Lower leg skin (tissue), 4 donors: ENCODE measurements around the gene LRRC53. TPM values are rescaled to one million over a fixed set of nuclear protein-coding genes. Genes with fewer than 3 reads are reported as not detected.

Source experiments
- DNase-seq, 2 donors: peaks; one replicate each; pipeline ENCODE4 v3.0.0-alpha.2; 2019; ENCODE audit warnings: low spot score in 2 of 2
- H3K4me3 ChIP-seq: fragments of 200-600 bp; sonication (generic); 2 replicates; pipeline ENCODE4 v1.5.1; 2017; ENCODE audit warnings: mild to moderate bottlenecking, low read depth; ENCODE audit not compliant: poor library complexity, severe bottlenecking
- CTCF ChIP-seq, 3 donors: fragments of 450-650 bp; IDR thresholded peaks; one replicate each; pipeline ENCODE4 v1.5.1; 2016; ENCODE audit warnings: antibody characterized with exemption in 3 of 3, mild to moderate bottlenecking in 3 of 3, moderate library complexity in 2 of 3
- POLR2A ChIP-seq, 2 donors: fragments of 450-650 bp; IDR thresholded peaks; one replicate each; pipeline ENCODE4 v1.6.1; 2016 to 2017; ENCODE audit warnings: antibody characterized with exemption in 2 of 2, mild to moderate bottlenecking in 1 of 2, moderate library complexity in 1 of 2
- whole genome bisulfite sequencing, 2 donors: methylation state at CpG; one replicate each; pipeline ENCODE4 v1.1.5; 2018; 5-methylcytosine and 5-hydroxymethylcytosine counted together
- intact Hi-C: fragments of 100-400 bp; cut with DNase I; formaldehyde crosslinking; loops from one replicate; pipeline ENCODE4 v1.15.0; 2023; ENCODE audit warnings: low total_unique reads
- total RNA-seq, 4 donors: library from RNA; depleted of rRNA; stranded (reverse); fragments of >200 nt; gene quantifications; one replicate each; pipeline ENCODE4 v1.1.0, GENCODE V29; 2016

The LRRC53 gene
- not detected for total RNA-seq

GRCh38 chr1:74512170-74512915 lies at the start of gene LRRC53:
Gene LRRC53, minus strand, starts transcription at chr1:74512611. Its CDS starts 29,262 bp downstream, at chr1:74483349.
- intact Hi-C loops = no loop called here
- TF ChIP-seq POLR2A (IDR thresholded peaks at IDR 0.05) (no peak), CTCF (IDR thresholded peaks at IDR 0.05) (no peak)
- 60 to 70% methylated on average over 2 of the region's 2 CpGs for WGBS, 2 donors

GRCh38 chr1:74549932-74550331 lies 37.5 kb upstream of the LRRC53 start:
- 81 to 90% methylated on average over 2 of the region's 2 CpGs for WGBS, 2 donors
- H3K4me3 ChIP-seq = no peak overlapping the region
- TF ChIP-seq POLR2A (IDR thresholded peaks at IDR 0.05) (no peak), CTCF (IDR thresholded peaks at IDR 0.05) (no peak)
- no peak for DNase-seq
- intact Hi-C loops = no loop called here

More at GRCh38 chr1:74512170-74512915, at the start of gene LRRC53:
- DNase-seq = no peak
- no peak within 1 kb of the TSS for H3K4me3 ChIP-seq

GRCh38 chr1:74548961-74549750 lies 36.7 kb upstream of the LRRC53 start:
- DNase-seq = no peak
- intact Hi-C loops = no loop called here
- WGBS, 2 donors = 64 to 69% methylated on average over 4 of the region's 4 CpGs
- no peak for TF ChIP-seq POLR2A (IDR thresholded peaks at IDR 0.05)
- TF ChIP-seq CTCF (IDR thresholded peaks at IDR 0.05) = no peak
- H3K4me3 ChIP-seq = no peak overlapping the region

GRCh38 chr1:74545821-74546220 lies 33.4 kb upstream of the LRRC53 start:
- 68 to 72% methylated on average over 2 of the region's 2 CpGs for WGBS, 2 donors
- DNase-seq = no peak
- intact Hi-C loops = no loop called here
- H3K4me3 ChIP-seq = no peak overlapping the region
- no peak for TF ChIP-seq POLR2A (IDR thresholded peaks at IDR 0.05)
- TF ChIP-seq CTCF (IDR thresholded peaks at IDR 0.05) = no peak

GRCh38 chr1:74534241-74534640 lies 21.8 kb upstream of the LRRC53 start:
- intact Hi-C loops = no loop called here
- no peak for DNase-seq
- TF ChIP-seq POLR2A (IDR thresholded peaks at IDR 0.05) = no peak
- TF ChIP-seq CTCF (IDR thresholded peaks at IDR 0.05) = no peak
- 44 to 63% methylated on average over 3 of the region's 3 CpGs for WGBS, 2 donors
- no peak overlapping the region for H3K4me3 ChIP-seq
